WTC11 (cell line): ENCODE data around the gene CES3. TPM values are rescaled to one million over a fixed set of nuclear protein-coding genes. Genes with fewer than 3 reads are reported as not detected.

Experiments
- ATAC-seq: fragments of 200-7000 bp; cut with Tn5 transposase; 2 replicates; pipeline ENCODE4 v1.10.0; 2021; ENCODE audit warnings: mild to moderate bottlenecking, moderate library complexity
- CTCF ChIA-PET: fragments of 300-600 bp; sonication (Branson Sonifier 250); formaldehyde crosslinking; loops from one replicate; lab custom pipeline; 2021; ENCODE audit warnings: antibody characterized with exemption; lab: Charles Lee
- POLR2A ChIA-PET: fragments of 350-600 bp; sonication (Branson Sonifier 250); formaldehyde crosslinking; loops from one replicate; lab custom pipeline; 2021; ENCODE audit warnings: antibody characterized with exemption; lab: Charles Lee
- DNase-seq: peaks from one replicate; pipeline ENCODE4 v3.0.0; 2021; ENCODE audit warnings: low spot score
- H3K27ac Mint-ChIP-seq: 2 replicates; pipeline ENCODE4 v1.8.0; 2021; ENCODE audit warnings: mixed read lengths
- H3K27me3 Mint-ChIP-seq: 2 replicates; pipeline ENCODE4 v1.8.0; 2021; ENCODE audit warnings: low read depth, mild to moderate bottlenecking, moderate library complexity, mixed read lengths
- H3K36me3 Mint-ChIP-seq: 2 replicates; pipeline ENCODE4 v1.8.0; 2021; ENCODE audit warnings: mixed read lengths
- H3K4me1 Mint-ChIP-seq: 2 replicates; pipeline ENCODE4 v1.8.0; 2022; ENCODE audit warnings: mixed read lengths
- H3K4me3 Mint-ChIP-seq: 2 replicates; pipeline ENCODE4 v1.8.0; 2021; ENCODE audit warnings: mild to moderate bottlenecking, moderate library complexity, mixed read lengths
- H3K9me3 Mint-ChIP-seq: 2 replicates; pipeline ENCODE4 v1.8.0; 2021; ENCODE audit warnings: mixed read lengths
- CREB1 ChIP-seq: sonication (generic); formaldehyde crosslinking; IDR thresholded peaks from 2 replicates; pipeline ENCODE4 v1.8.0; 2023; ENCODE audit warnings: mild to moderate bottlenecking, missing genetic modification reagents
- ETV6 ChIP-seq: sonication (generic); formaldehyde crosslinking; IDR thresholded peaks from 2 replicates; pipeline ENCODE4 v1.8.1; 2022; ENCODE audit warnings: mild to moderate bottlenecking, missing genetic modification reagents
- HMGA2 ChIP-seq: fragments of 250-450 bp; sonication (Bioruptor Pico); IDR thresholded peaks from 2 replicates; pipeline ENCODE4 v1.4.0; 2021; ENCODE audit warnings: mild to moderate bottlenecking, moderate library complexity
- JAZF1 ChIP-seq: fragments of 250-450 bp; sonication (Bioruptor Pico); IDR thresholded peaks from 2 replicates; pipeline ENCODE4 v1.9.0; 2021; ENCODE audit warnings: moderate library complexity, mild to moderate bottlenecking, inconsistent platforms
- MXD4 ChIP-seq: fragments of 250-450 bp; sonication (Bioruptor Pico); IDR thresholded peaks from 2 replicates; pipeline ENCODE4 v1.8.0; 2021; ENCODE audit warnings: mild to moderate bottlenecking, moderate library complexity, borderline replicate concordance
- MYBL2 ChIP-seq: sonication (generic); formaldehyde crosslinking; IDR thresholded peaks from 2 replicates; pipeline ENCODE4 v1.8.1; 2023; ENCODE audit warnings: mild to moderate bottlenecking, moderate library complexity, missing genetic modification reagents
- NR2C2 ChIP-seq: sonication (generic); formaldehyde crosslinking; IDR thresholded peaks from 2 replicates; pipeline ENCODE4 v1.8.0; 2022; ENCODE audit warnings: mild to moderate bottlenecking, missing genetic modification reagents
- NR3C1 ChIP-seq: sonication (generic); formaldehyde crosslinking; conservative IDR thresholded peaks from 2 replicates; pipeline ENCODE4 v1.8.1; 2023; ENCODE audit warnings: low read depth, mild to moderate bottlenecking, missing genetic modification reagents
- TCF7 ChIP-seq: sonication (generic); formaldehyde crosslinking; IDR thresholded peaks from 2 replicates; pipeline ENCODE4 v1.8.0; 2022; ENCODE audit warnings: mild to moderate bottlenecking, low read depth, missing genetic modification reagents, moderate library complexity
- TEAD1 ChIP-seq: sonication (generic); formaldehyde crosslinking; IDR thresholded peaks from 2 replicates; pipeline ENCODE4 v1.8.0; 2022; ENCODE audit warnings: mild to moderate bottlenecking, missing genetic modification reagents
- TP53 ChIP-seq: sonication (generic); formaldehyde crosslinking; IDR thresholded peaks from 2 replicates; pipeline ENCODE4 v1.8.1; 2023; ENCODE audit warnings: mild to moderate bottlenecking, missing genetic modification reagents
- ZNF219 ChIP-seq: sonication (generic); formaldehyde crosslinking; IDR thresholded peaks from 2 replicates; pipeline ENCODE4 v1.8.0; 2023; ENCODE audit warnings: missing genetic modification reagents, mild to moderate bottlenecking, borderline replicate concordance
- total RNA-seq: library from RNA; stranded (reverse); gene quantifications from 3 replicates; pipeline ENCODE4 v1.2.3, GENCODE V29; 2021
- TF ChIP-seq, protein P1 (sequence below): sonication (generic); formaldehyde crosslinking; IDR thresholded peaks from 2 replicates; pipeline ENCODE4 v1.8.0; 2022; ENCODE audit warnings: mild to moderate bottlenecking, missing genetic modification reagents
- TF ChIP-seq, protein P2 (sequence below): fragments of 250-450 bp; sonication (Bioruptor Pico); IDR thresholded peaks from 2 replicates; pipeline ENCODE4 v1.9.0; 2021; ENCODE audit warnings: mild to moderate bottlenecking
- TF ChIP-seq, protein P3 (sequence below): sonication (generic); formaldehyde crosslinking; IDR thresholded peaks from 2 replicates; pipeline ENCODE4 v1.8.0; 2022; ENCODE audit warnings: mild to moderate bottlenecking, missing genetic modification reagents
- TF ChIP-seq, protein P4 (sequence below): sonication (generic); formaldehyde crosslinking; IDR thresholded peaks from 2 replicates; pipeline ENCODE4 v1.8.1; 2022; ENCODE audit warnings: mild to moderate bottlenecking, moderate library complexity, missing genetic modification reagents
- TF ChIP-seq, protein P5 (sequence below): sonication (generic); formaldehyde crosslinking; IDR thresholded peaks from 2 replicates; pipeline ENCODE4 v1.8.1; 2022; ENCODE audit warnings: low read depth, mild to moderate bottlenecking, moderate library complexity, missing genetic modification reagents, borderline replicate concordance

The CES3 gene
- total RNA-seq, 1 experiment from 2014 or later, result 3.3 TPM

DNA sequence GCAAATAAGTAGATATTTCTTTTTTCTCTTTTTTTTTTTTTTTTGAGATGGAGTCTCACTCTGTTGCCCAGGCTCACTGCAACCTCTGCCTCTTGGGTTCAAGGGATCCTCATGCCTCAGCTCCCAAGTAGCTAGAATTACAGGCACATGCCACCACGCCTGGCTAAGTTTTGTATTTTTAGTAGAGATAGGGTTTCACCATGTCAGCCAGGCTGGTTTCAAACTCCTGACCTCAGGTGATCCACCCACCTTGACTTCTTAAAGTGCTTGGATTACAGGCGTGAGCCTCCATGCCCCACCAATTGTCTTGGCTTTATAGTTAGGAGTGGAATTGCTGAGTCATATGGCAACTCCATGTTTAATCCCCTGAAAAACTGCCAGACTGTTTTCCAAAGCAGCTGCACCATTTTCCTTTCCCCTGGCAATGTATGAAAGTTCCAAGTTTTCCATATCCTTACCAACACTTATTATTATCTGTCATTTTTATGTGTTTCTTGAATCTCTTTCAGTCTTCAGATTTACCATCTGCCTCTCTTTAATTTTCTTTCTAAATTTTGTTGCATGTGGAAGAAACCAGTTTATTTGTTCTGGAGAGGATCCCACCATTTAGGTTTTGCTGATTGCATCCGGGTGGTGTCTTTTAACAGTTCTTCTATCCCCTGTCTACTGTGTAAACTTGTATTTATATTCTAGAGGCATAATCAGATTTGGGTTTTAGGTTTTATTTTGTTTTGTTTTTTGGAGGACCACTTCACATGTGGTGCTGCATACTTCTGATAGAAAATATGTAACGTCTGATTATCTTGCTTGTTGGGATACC lies 9.9 kb upstream of the CES3 start:
- ChIA-PET CTCF (interaction anchor here (2.6 to 2.8 kb wide), 2 partner anchors 10 to 56 kb away, joined by 13 to 16 read pairs; partner anchors contain the start of gene CES3), POLR2A (no interaction called here)
- H3K27me3 Mint-ChIP-seq, result peaks cover 58% of the 10 kb centered on the region
- H3K9me3 Mint-ChIP-seq, result peaks cover 9% of the 10 kb centered on the region
- TF ChIP-seq, protein P1, sequence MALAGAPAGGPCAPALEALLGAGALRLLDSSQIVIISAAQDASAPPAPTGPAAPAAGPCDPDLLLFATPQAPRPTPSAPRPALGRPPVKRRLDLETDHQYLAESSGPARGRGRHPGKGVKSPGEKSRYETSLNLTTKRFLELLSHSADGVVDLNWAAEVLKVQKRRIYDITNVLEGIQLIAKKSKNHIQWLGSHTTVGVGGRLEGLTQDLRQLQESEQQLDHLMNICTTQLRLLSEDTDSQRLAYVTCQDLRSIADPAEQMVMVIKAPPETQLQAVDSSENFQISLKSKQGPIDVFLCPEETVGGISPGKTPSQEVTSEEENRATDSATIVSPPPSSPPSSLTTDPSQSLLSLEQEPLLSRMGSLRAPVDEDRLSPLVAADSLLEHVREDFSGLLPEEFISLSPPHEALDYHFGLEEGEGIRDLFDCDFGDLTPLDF, result no peak
- no peak for TF ChIP-seq MXD4 (CRISPR knock-in tag)
- no peak for TF ChIP-seq TEAD1 (CRISPR knock-in tag)
- TF ChIP-seq HMGA2, result no peak
- TF ChIP-seq, protein P2, sequence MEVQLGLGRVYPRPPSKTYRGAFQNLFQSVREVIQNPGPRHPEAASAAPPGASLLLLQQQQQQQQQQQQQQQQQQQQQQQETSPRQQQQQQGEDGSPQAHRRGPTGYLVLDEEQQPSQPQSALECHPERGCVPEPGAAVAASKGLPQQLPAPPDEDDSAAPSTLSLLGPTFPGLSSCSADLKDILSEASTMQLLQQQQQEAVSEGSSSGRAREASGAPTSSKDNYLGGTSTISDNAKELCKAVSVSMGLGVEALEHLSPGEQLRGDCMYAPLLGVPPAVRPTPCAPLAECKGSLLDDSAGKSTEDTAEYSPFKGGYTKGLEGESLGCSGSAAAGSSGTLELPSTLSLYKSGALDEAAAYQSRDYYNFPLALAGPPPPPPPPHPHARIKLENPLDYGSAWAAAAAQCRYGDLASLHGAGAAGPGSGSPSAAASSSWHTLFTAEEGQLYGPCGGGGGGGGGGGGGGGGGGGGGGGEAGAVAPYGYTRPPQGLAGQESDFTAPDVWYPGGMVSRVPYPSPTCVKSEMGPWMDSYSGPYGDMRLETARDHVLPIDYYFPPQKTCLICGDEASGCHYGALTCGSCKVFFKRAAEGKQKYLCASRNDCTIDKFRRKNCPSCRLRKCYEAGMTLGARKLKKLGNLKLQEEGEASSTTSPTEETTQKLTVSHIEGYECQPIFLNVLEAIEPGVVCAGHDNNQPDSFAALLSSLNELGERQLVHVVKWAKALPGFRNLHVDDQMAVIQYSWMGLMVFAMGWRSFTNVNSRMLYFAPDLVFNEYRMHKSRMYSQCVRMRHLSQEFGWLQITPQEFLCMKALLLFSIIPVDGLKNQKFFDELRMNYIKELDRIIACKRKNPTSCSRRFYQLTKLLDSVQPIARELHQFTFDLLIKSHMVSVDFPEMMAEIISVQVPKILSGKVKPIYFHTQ (CRISPR knock-in tag), result no peak
- TF ChIP-seq NR2C2 (CRISPR knock-in tag), result no peak
- TF ChIP-seq TP53 (CRISPR knock-in tag), result no peak
- TF ChIP-seq MYBL2 (CRISPR knock-in tag), result no peak
- TF ChIP-seq JAZF1 (CRISPR knock-in tag), result no peak
- TF ChIP-seq TCF7 (CRISPR knock-in tag), result no peak
- TF ChIP-seq, protein P3, sequence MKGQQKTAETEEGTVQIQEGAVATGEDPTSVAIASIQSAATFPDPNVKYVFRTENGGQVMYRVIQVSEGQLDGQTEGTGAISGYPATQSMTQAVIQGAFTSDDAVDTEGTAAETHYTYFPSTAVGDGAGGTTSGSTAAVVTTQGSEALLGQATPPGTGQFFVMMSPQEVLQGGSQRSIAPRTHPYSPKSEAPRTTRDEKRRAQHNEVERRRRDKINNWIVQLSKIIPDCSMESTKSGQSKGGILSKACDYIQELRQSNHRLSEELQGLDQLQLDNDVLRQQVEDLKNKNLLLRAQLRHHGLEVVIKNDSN (CRISPR knock-in tag), result no peak
- TF ChIP-seq ETV6 (CRISPR knock-in tag), result no peak
- TF ChIP-seq ZNF219 (CRISPR knock-in tag), result no peak
- no peak for TF ChIP-seq CREB1
- TF ChIP-seq NR3C1 (CRISPR knock-in tag), result no peak
- TF ChIP-seq, protein P4, sequence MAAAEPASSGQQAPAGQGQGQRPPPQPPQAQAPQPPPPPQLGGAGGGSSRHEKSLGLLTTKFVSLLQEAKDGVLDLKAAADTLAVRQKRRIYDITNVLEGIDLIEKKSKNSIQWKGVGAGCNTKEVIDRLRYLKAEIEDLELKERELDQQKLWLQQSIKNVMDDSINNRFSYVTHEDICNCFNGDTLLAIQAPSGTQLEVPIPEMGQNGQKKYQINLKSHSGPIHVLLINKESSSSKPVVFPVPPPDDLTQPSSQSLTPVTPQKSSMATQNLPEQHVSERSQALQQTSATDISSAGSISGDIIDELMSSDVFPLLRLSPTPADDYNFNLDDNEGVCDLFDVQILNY (CRISPR knock-in tag), result no peak
- TF ChIP-seq, protein P5, sequence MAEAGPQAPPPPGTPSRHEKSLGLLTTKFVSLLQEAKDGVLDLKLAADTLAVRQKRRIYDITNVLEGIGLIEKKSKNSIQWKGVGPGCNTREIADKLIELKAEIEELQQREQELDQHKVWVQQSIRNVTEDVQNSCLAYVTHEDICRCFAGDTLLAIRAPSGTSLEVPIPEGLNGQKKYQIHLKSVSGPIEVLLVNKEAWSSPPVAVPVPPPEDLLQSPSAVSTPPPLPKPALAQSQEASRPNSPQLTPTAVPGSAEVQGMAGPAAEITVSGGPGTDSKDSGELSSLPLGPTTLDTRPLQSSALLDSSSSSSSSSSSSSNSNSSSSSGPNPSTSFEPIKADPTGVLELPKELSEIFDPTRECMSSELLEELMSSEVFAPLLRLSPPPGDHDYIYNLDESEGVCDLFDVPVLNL (CRISPR knock-in tag), result no peak
- H3K27ac Mint-ChIP-seq, result no peak overlapping the region
- peaks cover 15% of the 10 kb centered on the region for H3K4me1 Mint-ChIP-seq
- 0 out of 2 replicates have a peak, but pooled peaks cover 5% of the 10 kb centered on the region for H3K36me3 Mint-ChIP-seq
- ATAC-seq (no peak), DNase-seq (no peak)
- no peak overlapping the region for H3K4me3 Mint-ChIP-seq
